C4-2B (cell line): ENCODE data around the gene PSMB8.

Experiments used
- CTCF ChIP-seq: fragments of 450-650 bp; conservative IDR thresholded peaks from 2 replicates; pipeline ENCODE4 v1.5.1; 2017; ENCODE audit warnings: mild to moderate bottlenecking
- ZFX ChIP-seq: fragments of 450-650 bp; IDR thresholded peaks from 2 replicates; pipeline ENCODE4 v1.6.1; 2017

- TF ChIP-seq CTCF = no peak
- no peak for TF ChIP-seq ZFX
These were observed 9.1 kb upstream of the PSMB8 start for GRCh38 chr6:32852844-32853540.
